SK-N-SH (cell line): ENCODE measurements around the gene SHMT2. TPM values are rescaled to one million over a fixed set of nuclear protein-coding genes. Genes with fewer than 3 reads are reported as not detected.
A peak's percentile ranks its signal among the peaks of the same experiment; 100 is the strongest.

Experiments used
- CTCF ChIA-PET: fragments of 300-600, 350-600 bp; formaldehyde crosslinking; extraction: SDS; loops from one replicate; lab custom pipeline; 2021; lab: Yijun Ruan, JAX
- POLR2A ChIA-PET: fragments of 350-600 bp; sonication (Branson Sonifier 250); formaldehyde crosslinking; extraction: SDS; loops from one replicate; lab custom pipeline; 2020; ENCODE audit warnings: antibody characterized with exemption, inconsistent platforms; lab: Yijun Ruan, JAX
- DNase-seq: peaks from one replicate; pipeline ENCODE4 v3.0.0; 2012
- H2AFZ ChIP-seq: fragments of 200-600 bp; sonication (generic); 2 replicates; pipeline ENCODE4 v1.8.1; 2016; ENCODE audit warnings: antibody characterized with exemption, mild to moderate bottlenecking, low read depth
- H3F3A ChIP-seq: fragments of 200-600 bp; sonication (generic); replicated peaks from 2 replicates; pipeline ENCODE3; 2016; ENCODE audit warnings: antibody characterized with exemption, mild to moderate bottlenecking; ENCODE audit not compliant: insufficient read depth
- H3K27ac ChIP-seq, 2 experiments: fragments of 200-500 bp in 1 of 2; fragments of 200-600 bp in 1 of 2; sonication (Bioruptor generic) in 1 of 2; sonication (generic), shearing (Covaris generic) in 1 of 2; 2 replicates each; pipeline versions ENCODE4 v1.5.1 to v1.6.1; 2014 to 2016; ENCODE audit warnings: low read depth in 2 of 2, inconsistent platforms in 1 of 2, low read length in 1 of 2, mild to moderate bottlenecking in 1 of 2, mixed read lengths in 1 of 2
- H3K27me3 ChIP-seq: fragments of 200-600 bp; sonication (generic), shearing (Covaris generic); 2 replicates; pipeline ENCODE4 v1.6.1; 2016; ENCODE audit warnings: mixed run types; ENCODE audit not compliant: insufficient read depth
- H3K36me3 ChIP-seq, 2 experiments: fragments of 200-500 bp in 1 of 2; fragments of 200-600 bp in 1 of 2; sonication (Bioruptor generic) in 1 of 2; sonication (generic) in 1 of 2; replicated peaks in 1 of 2; 2 replicates each; pipeline versions ENCODE3 to v1.5.1; 2014 to 2016; ENCODE audit warnings: low read length in 1 of 2, mild to moderate bottlenecking in 1 of 2; ENCODE audit not compliant: insufficient read depth in 2 of 2, control insufficient read depth in 1 of 2
- H3K4me1 ChIP-seq, 2 experiments: fragments of 200-500 bp in 1 of 2; fragments of 200-600 bp in 1 of 2; sonication (Bioruptor generic) in 1 of 2; sonication (generic), shearing (Covaris generic) in 1 of 2; 2 replicates each; pipeline versions ENCODE4 v1.5.1 to v1.6.1; 2014 to 2016; ENCODE audit warnings: low read depth in 1 of 2, low read length in 1 of 2, mixed run types in 1 of 2; ENCODE audit not compliant: insufficient read depth in 2 of 2, control insufficient read depth in 1 of 2
- H3K4me2 ChIP-seq: fragments of 200-600 bp; sonication (generic), shearing (Covaris generic); 2 replicates; pipeline ENCODE4 v1.6.1; 2017; ENCODE audit warnings: mixed run types
- H3K4me3 ChIP-seq, 2 experiments: fragments of 200-500 bp in 1 of 2; fragments of 200-600 bp in 1 of 2; sonication (Bioruptor generic) in 1 of 2; sonication (generic), shearing (Covaris generic) in 1 of 2; 2 replicates each; pipeline versions ENCODE4 v1.5.1 to v1.8.1; 2014 to 2016; ENCODE audit warnings: low read depth in 2 of 2, inconsistent platforms in 1 of 2, low read length in 1 of 2, mild to moderate bottlenecking in 1 of 2, mixed read lengths in 1 of 2, moderate library complexity in 1 of 2
- H3K79me2 ChIP-seq: fragments of 200-600 bp; sonication (generic); 2 replicates; pipeline ENCODE4 v1.8.1; 2017; ENCODE audit warnings: mild to moderate bottlenecking; ENCODE audit not compliant: insufficient read depth
- H3K9ac ChIP-seq: fragments of 200-600 bp; sonication (generic); 2 replicates; pipeline ENCODE4 v1.6.1; 2017; ENCODE audit warnings: mixed run types
- H3K9me2 ChIP-seq: fragments of 200-600 bp; sonication (generic); 2 replicates; pipeline ENCODE4 v1.6.1; 2017; ENCODE audit warnings: mixed run types
- H3K9me3 ChIP-seq: fragments of 200-600 bp; sonication (generic); 2 replicates; pipeline ENCODE4 v1.6.1; 2017; ENCODE audit warnings: mixed run types, mild to moderate bottlenecking, moderate library complexity
- H4K20me1 ChIP-seq: fragments of 200-600 bp; sonication (generic); 2 replicates; pipeline ENCODE4 v1.6.1; 2017; ENCODE audit warnings: mild to moderate bottlenecking, mixed run types; ENCODE audit not compliant: insufficient read depth
- YY1 ChIP-seq: IDR thresholded peaks from 2 replicates; pipeline ENCODE4 v1.4.0; 2012; ENCODE audit warnings: low read depth, mild to moderate bottlenecking
- WGBS: methylation state at CpG from one replicate; pipeline ENCODE4 v1.1.6; 2017; ENCODE audit warnings: low lambda C conversion rate; 5-methylcytosine and 5-hydroxymethylcytosine counted together
- polyA plus RNA-seq, 3 experiments: library from polyadenylated mRNA; depleted of rRNA; stranded (reverse); fragments of >200 nt; gene quantifications; 2 replicates each; pipeline ENCODE4 v1.2.3, GENCODE V29; 2012
- TF ChIP-seq, protein P1 (sequence below): IDR thresholded peaks from 2 replicates; pipeline ENCODE4 v1.4.0; 2012; ENCODE audit warnings: low read depth, borderline replicate concordance
- TF ChIP-seq, protein P2 (sequence below): IDR thresholded peaks from 2 replicates; pipeline ENCODE4 v1.6.1; 2012; ENCODE audit warnings: mild to moderate bottlenecking, low read depth, low read length, moderate library complexity
- TF ChIP-seq, protein P3 (sequence below): fragments of 150-350 bp; IDR thresholded peaks from 2 replicates; pipeline ENCODE4 v1.6.1; 2016; ENCODE audit warnings: mild to moderate bottlenecking, low read depth, low read length
- TF ChIP-seq, protein P4 (sequence below): fragments of 200-600 bp; sonication (generic); IDR thresholded peaks from 2 replicates; pipeline ENCODE4 v1.6.1; 2017; ENCODE audit warnings: antibody characterized with exemption, mild to moderate bottlenecking, moderate library complexity

The SHMT2 gene
- polyA plus RNA-seq, 1 of the 3 experiments (the other 2 are of a cell fraction) = 204 TPM

DNA sequence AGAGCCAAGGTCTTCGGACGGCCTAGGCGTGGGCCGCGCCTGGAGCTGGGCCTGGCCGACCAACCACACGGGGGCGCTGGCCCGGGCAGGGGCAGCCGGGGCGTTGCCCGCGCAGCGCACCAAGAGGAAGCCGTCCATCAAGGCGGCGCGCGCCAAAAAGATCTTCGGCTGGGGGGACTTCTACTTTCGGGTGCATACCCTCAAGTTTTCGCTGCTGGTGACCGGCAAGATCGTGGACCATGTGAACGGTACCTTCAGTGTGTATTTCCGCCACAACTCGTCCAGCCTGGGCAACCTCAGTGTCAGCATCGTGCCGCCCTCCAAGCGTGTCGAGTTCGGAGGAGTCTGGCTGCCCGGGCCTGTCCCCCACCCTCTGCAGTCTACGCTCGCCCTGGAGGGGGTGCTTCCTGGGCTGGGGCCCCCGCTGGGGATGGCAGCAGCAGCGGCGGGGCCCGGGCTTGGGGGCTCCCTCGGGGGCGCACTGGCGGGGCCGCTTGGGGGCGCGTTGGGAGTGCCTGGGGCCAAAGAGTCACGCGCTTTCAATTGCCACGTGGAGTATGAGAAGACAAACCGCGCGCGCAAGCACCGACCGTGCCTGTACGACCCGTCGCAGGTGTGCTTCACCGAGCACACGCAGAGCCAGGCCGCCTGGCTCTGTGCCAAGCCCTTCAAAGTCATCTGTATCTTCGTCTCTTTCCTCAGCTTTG is 4.4 kb upstream of the SHMT2 start:
- ChIA-PET CTCF (interaction anchor here (1.1 to 31.5 kb wide), 5 partner anchors 13 to 230 kb away, joined by 5 to 937 read pairs (median 6); partner anchors contain the start of genes INHBE and NXPH4), POLR2A (interaction anchor here (0.6 kb wide), 1 partner anchor 16 kb away, joined by 3 read pairs; no protein-coding TSS in a partner anchor)
- Histone ChIP-seq H3K4me3 (no peak overlapping the region; a peak in 1 of 4 replicates), H2AFZ (no peak overlapping the region), H3K9me2 (no peaks in the 10 kb centered on the region), H3K4me1 (peaks cover 0 to 6% of the 10 kb centered on the region in 2 experiments; a peak in 1 of 4 replicates), H3K9me3 (no peaks in the 10 kb centered on the region), H3K27ac (no peak overlapping the region), H3K36me3 (no peaks in the 10 kb centered on the region), H4K20me1 (no peaks in the 10 kb centered on the region), H3F3A (no peaks in the 10 kb centered on the region), H3K27me3 (peaks cover 20% of the 10 kb centered on the region; the same call in 1 of the 2 replicates), H3K9ac (no peak overlapping the region), H3K4me2 (no peak overlapping the region), H3K79me2 (peaks cover 6% of the 10 kb centered on the region)
- TF ChIP-seq, protein P1, sequence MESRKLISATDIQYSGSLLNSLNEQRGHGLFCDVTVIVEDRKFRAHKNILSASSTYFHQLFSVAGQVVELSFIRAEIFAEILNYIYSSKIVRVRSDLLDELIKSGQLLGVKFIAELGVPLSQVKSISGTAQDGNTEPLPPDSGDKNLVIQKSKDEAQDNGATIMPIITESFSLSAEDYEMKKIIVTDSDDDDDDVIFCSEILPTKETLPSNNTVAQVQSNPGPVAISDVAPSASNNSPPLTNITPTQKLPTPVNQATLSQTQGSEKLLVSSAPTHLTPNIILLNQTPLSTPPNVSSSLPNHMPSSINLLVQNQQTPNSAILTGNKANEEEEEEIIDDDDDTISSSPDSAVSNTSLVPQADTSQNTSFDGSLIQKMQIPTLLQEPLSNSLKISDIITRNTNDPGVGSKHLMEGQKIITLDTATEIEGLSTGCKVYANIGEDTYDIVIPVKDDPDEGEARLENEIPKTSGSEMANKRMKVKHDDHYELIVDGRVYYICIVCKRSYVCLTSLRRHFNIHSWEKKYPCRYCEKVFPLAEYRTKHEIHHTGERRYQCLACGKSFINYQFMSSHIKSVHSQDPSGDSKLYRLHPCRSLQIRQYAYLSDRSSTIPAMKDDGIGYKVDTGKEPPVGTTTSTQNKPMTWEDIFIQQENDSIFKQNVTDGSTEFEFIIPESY = no peak
- no peak for TF ChIP-seq YY1
- TF ChIP-seq, protein P2, sequence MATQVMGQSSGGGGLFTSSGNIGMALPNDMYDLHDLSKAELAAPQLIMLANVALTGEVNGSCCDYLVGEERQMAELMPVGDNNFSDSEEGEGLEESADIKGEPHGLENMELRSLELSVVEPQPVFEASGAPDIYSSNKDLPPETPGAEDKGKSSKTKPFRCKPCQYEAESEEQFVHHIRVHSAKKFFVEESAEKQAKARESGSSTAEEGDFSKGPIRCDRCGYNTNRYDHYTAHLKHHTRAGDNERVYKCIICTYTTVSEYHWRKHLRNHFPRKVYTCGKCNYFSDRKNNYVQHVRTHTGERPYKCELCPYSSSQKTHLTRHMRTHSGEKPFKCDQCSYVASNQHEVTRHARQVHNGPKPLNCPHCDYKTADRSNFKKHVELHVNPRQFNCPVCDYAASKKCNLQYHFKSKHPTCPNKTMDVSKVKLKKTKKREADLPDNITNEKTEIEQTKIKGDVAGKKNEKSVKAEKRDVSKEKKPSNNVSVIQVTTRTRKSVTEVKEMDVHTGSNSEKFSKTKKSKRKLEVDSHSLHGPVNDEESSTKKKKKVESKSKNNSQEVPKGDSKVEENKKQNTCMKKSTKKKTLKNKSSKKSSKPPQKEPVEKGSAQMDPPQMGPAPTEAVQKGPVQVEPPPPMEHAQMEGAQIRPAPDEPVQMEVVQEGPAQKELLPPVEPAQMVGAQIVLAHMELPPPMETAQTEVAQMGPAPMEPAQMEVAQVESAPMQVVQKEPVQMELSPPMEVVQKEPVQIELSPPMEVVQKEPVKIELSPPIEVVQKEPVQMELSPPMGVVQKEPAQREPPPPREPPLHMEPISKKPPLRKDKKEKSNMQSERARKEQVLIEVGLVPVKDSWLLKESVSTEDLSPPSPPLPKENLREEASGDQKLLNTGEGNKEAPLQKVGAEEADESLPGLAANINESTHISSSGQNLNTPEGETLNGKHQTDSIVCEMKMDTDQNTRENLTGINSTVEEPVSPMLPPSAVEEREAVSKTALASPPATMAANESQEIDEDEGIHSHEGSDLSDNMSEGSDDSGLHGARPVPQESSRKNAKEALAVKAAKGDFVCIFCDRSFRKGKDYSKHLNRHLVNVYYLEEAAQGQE = no peak
- TF ChIP-seq, protein P3, sequence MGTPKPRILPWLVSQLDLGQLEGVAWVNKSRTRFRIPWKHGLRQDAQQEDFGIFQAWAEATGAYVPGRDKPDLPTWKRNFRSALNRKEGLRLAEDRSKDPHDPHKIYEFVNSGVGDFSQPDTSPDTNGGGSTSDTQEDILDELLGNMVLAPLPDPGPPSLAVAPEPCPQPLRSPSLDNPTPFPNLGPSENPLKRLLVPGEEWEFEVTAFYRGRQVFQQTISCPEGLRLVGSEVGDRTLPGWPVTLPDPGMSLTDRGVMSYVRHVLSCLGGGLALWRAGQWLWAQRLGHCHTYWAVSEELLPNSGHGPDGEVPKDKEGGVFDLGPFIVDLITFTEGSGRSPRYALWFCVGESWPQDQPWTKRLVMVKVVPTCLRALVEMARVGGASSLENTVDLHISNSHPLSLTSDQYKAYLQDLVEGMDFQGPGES = no peak
- TF ChIP-seq, protein P4, sequence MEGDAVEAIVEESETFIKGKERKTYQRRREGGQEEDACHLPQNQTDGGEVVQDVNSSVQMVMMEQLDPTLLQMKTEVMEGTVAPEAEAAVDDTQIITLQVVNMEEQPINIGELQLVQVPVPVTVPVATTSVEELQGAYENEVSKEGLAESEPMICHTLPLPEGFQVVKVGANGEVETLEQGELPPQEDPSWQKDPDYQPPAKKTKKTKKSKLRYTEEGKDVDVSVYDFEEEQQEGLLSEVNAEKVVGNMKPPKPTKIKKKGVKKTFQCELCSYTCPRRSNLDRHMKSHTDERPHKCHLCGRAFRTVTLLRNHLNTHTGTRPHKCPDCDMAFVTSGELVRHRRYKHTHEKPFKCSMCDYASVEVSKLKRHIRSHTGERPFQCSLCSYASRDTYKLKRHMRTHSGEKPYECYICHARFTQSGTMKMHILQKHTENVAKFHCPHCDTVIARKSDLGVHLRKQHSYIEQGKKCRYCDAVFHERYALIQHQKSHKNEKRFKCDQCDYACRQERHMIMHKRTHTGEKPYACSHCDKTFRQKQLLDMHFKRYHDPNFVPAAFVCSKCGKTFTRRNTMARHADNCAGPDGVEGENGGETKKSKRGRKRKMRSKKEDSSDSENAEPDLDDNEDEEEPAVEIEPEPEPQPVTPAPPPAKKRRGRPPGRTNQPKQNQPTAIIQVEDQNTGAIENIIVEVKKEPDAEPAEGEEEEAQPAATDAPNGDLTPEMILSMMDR = peak; percentile 37
- 84% methylated on average over 21 of the region's 61 CpGs for WGBS
- DNase-seq = no peak
